Measurements from ENCODE around the gene ANXA2. TPM values are rescaled to one million over a fixed set of nuclear protein-coding genes. Genes with fewer than 3 reads are reported as not detected.

The ANXA2 gene
- polyA plus RNA-seq, 3 donors from 2014 or later = 358 to 849 (median 423) TPM

- peaks cover 0 to 2% (median 0%) of the 10 kb centered on the region in 3 donors for H3K27me3 Mint-ChIP-seq (ENCODE audit: low read depth in 3 of 3)
- peak overlapping the region in 4 of 6 donors; percentile 1 to 38 (median 27) for H3K27ac Mint-ChIP-seq
- H3K4me1 Mint-ChIP-seq = peaks cover 61 to 80% of the 10 kb centered on the region in 2 donors
- DNase-seq = no peak
- H3K36me3 Mint-ChIP-seq = peaks cover 0 to 15% (median 4%) of the 10 kb centered on the region in 3 donors
- no peaks in the 10 kb centered on the region for H3K9me3 Mint-ChIP-seq
- H3K4me3 Mint-ChIP-seq = no peak overlapping the region
These were observed 6.8 kb downstream of the ANXA2 start for GRCh38 chr15:60390871-60391501.

DNA sequence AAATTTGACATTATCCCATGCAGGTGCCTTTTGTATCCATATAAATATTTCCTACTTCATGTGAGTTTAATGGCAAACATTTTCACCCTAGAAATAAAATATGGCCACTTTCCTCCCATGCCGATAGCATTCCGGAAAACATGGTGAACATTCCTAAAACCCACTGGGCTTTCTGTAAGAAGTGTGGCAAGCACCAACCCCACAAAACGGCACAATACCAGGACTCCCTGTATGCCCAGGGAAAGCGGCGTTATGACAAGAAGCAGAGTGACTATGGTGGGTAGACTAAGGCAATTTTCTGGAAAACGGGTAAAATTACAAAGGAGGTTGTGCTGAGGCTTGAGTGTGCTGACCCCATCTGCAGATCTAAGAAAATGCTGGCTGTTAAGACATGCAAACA is 7.6 kb downstream of the ANXA2 start:
- Mint-ChIP-seq H3K9me3 (no peaks in the 10 kb centered on the region), H3K4me3 (peak overlapping the region in 2 of 5 donors; percentile 59 to 69), H3K4me1 (peaks cover 56 to 72% of the 10 kb centered on the region in 2 donors), H3K27me3 (ENCODE audit: low read depth in 3 of 3) (peaks cover 0 to 2% (median 0%) of the 10 kb centered on the region in 3 donors), H3K27ac (peak overlapping the region in 5 of 6 donors; percentile 17 to 76 (median 56)), H3K36me3 (peaks cover 0 to 10% (median 4%) of the 10 kb centered on the region in 3 donors)
- no peak for DNase-seq

- Mint-ChIP-seq H3K4me1 (peaks cover 56 to 66% of the 10 kb centered on the region in 2 donors), H3K27me3 (ENCODE audit: low read depth in 3 of 3) (peaks cover 0 to 2% (median 0%) of the 10 kb centered on the region in 3 donors), H3K4me3 (peak overlapping the region; percentile 29 to 69 (median 56)), H3K9me3 (no peaks in the 10 kb centered on the region), H3K27ac (peak overlapping the region; percentile 29 to 76 (median 61)), H3K36me3 (peaks cover 0 to 5% (median 0%) of the 10 kb centered on the region in 3 donors)
- peak; percentile 59 to 63 (median 61) for DNase-seq
These were observed 8.3 kb downstream of the ANXA2 start for GRCh38 chr15:60389261-60390077.

GRCh38 chr15:60387321-60387720 is 10.5 kb downstream of the ANXA2 start:
- Mint-ChIP-seq H3K4me3 (peak overlapping the region in 2 of 5 donors; percentile 3 to 8), H3K27ac (peak overlapping the region in 1 of 6 donors; percentile 15), H3K27me3 (ENCODE audit: low read depth in 3 of 3) (peaks cover 0 to 2% (median 0%) of the 10 kb centered on the region in 3 donors), H3K36me3 (peaks cover 0 to 9% (median 6%) of the 10 kb centered on the region in 3 donors), H3K4me1 (peaks cover 49 to 63% of the 10 kb centered on the region in 2 donors), H3K9me3 (no peaks in the 10 kb centered on the region)
- DNase-seq = no peak

- Mint-ChIP-seq H3K9me3 (no peaks in the 10 kb centered on the region), H3K4me1 (peaks cover 44 to 59% of the 10 kb centered on the region in 2 donors), H3K4me3 (no peak overlapping the region), H3K36me3 (peaks cover under 1 to 9% (median 6%) of the 10 kb centered on the region in 3 donors), H3K27me3 (ENCODE audit: low read depth in 3 of 3) (peaks cover 0 to 2% (median 0%) of the 10 kb centered on the region in 3 donors), H3K27ac (no peak overlapping the region)
- no peak for DNase-seq
These were observed 11.2 kb downstream of the ANXA2 start for GRCh38 chr15:60386615-60387014.

- no peaks in the 10 kb centered on the region for H3K9me3 Mint-ChIP-seq
- peaks cover 4 to 12% (median 6%) of the 10 kb centered on the region in 3 donors for H3K36me3 Mint-ChIP-seq
- no peak for DNase-seq
- H3K27ac Mint-ChIP-seq = no peak overlapping the region
- no peak overlapping the region for H3K4me3 Mint-ChIP-seq
- peaks cover 40 to 52% of the 10 kb centered on the region in 2 donors for H3K4me1 Mint-ChIP-seq
- H3K27me3 Mint-ChIP-seq (ENCODE audit: low read depth in 3 of 3) = peaks cover 0 to 2% (median 0%) of the 10 kb centered on the region in 3 donors
These were observed 11.9 kb downstream of the ANXA2 start for GRCh38 chr15:60385620-60386552.

DNA sequence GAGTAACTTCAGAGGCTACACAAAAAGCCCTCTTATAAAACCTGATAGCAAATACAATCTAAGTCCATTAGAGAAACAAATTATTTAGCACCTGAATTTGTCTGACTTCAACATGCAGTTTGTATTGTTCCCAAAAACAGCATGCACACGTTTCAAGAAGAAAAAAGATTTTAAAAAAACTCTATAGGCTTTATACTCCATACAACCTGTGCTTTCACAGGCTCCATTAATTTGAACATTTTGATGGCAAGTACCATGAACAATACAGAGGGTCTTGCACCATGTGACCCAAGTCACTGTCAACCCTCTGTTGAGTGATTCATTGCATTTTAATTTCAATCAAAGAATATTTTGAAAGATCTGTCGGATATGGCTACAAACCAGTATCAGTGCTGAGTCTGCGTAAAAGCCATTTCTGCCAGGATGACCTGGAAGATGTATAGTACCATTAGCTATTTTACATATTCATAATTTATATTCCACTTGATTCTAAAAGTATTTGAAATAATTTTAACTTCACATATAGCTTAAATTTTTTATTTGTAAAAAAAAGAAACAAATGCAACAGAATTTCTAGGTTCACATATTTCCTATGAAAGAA is 13.2 kb downstream of the ANXA2 start:
- H3K9me3 Mint-ChIP-seq = no peaks in the 10 kb centered on the region
- H3K27me3 Mint-ChIP-seq (ENCODE audit: low read depth in 3 of 3) = no peaks in the 10 kb centered on the region
- peaks cover 6 to 12% (median 10%) of the 10 kb centered on the region in 3 donors for H3K36me3 Mint-ChIP-seq
- no peak for DNase-seq
- no peak overlapping the region for H3K4me3 Mint-ChIP-seq
- peaks cover 29 to 39% of the 10 kb centered on the region in 2 donors for H3K4me1 Mint-ChIP-seq
- H3K27ac Mint-ChIP-seq = no peak overlapping the region

DNA sequence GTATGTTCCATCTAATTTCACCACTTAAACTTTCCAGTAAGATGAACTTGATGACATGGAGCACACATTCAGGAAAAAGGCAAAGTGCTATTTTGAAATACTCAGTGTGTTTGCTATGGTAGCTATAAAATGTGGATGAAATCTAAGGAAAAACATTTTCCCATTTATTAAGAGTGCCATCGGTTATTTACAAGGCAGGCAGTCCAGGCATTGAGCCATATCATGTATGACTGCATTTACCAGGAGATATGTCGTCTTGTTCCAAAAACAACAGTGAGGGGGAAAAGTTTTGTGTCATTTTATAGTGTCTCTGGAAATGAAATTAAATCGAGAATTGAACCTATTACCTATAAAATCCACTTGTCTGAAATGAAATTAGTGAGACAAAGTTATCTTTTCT is 13.7 kb downstream of the ANXA2 start:
- DNase-seq = no peak
- H3K27ac Mint-ChIP-seq = no peak overlapping the region
- no peaks in the 10 kb centered on the region for H3K27me3 Mint-ChIP-seq (ENCODE audit: low read depth in 3 of 3)
- no peaks in the 10 kb centered on the region for H3K9me3 Mint-ChIP-seq
- H3K4me1 Mint-ChIP-seq = peaks cover 23 to 33% of the 10 kb centered on the region in 2 donors
- no peak overlapping the region for H3K4me3 Mint-ChIP-seq
- peaks cover 6 to 12% (median 12%) of the 10 kb centered on the region in 3 donors for H3K36me3 Mint-ChIP-seq

- H3K4me3 Mint-ChIP-seq = no peak overlapping the region
- peak overlapping the region in 1 of 6 donors; percentile 61 for H3K27ac Mint-ChIP-seq
- no peak for DNase-seq
- H3K27me3 Mint-ChIP-seq (ENCODE audit: low read depth in 3 of 3) = no peaks in the 10 kb centered on the region
- H3K9me3 Mint-ChIP-seq = no peaks in the 10 kb centered on the region
- H3K4me1 Mint-ChIP-seq = peaks cover 16 to 27% of the 10 kb centered on the region in 2 donors
- peaks cover 6 to 12% (median 12%) of the 10 kb centered on the region in 3 donors for H3K36me3 Mint-ChIP-seq
These were observed 14.8 kb downstream of the ANXA2 start for GRCh38 chr15:60382773-60383674.

DNA sequence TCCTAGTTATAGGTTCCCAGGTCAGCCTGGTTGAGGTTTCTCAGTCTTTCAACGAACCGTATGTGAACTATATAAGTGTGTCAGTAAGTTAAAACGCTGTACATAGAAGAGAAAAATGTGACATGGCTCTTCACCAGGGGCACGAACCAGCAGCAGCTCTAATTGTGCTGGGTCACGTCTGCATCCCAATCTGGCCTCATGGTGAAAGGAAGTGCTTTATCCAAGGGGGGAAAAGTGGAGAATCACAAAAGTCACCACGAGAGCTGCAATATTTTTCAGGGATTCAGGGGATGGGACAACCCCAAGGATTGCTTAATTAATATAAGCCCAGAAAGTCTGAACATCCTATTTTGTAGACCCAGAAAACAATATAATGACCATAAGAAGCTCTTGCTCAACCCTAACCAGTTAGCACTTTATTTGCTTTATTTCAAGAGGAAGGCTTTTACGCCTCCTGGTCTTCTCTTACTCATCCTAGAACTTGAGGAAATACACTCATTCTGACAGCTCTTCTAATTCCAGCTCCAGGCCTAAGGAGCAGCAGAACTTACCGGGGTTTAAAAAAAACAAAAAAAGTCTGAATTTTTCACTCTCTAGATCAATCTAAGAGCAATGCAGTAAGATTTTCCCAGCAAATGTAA is 16.5 kb downstream of the ANXA2 start:
- Mint-ChIP-seq H3K9me3 (no peaks in the 10 kb centered on the region), H3K4me1 (peaks cover 9 to 13% of the 10 kb centered on the region in 2 donors), H3K27ac (peak overlapping the region in 3 of 6 donors; percentile 4 to 54 (median 40)), H3K27me3 (ENCODE audit: low read depth in 3 of 3) (peaks cover 0 to under 1% (median 0%) of the 10 kb centered on the region in 3 donors), H3K4me3 (no peak overlapping the region), H3K36me3 (peaks cover 6 to 21% (median 12%) of the 10 kb centered on the region in 3 donors)
- no peak for DNase-seq

DNA sequence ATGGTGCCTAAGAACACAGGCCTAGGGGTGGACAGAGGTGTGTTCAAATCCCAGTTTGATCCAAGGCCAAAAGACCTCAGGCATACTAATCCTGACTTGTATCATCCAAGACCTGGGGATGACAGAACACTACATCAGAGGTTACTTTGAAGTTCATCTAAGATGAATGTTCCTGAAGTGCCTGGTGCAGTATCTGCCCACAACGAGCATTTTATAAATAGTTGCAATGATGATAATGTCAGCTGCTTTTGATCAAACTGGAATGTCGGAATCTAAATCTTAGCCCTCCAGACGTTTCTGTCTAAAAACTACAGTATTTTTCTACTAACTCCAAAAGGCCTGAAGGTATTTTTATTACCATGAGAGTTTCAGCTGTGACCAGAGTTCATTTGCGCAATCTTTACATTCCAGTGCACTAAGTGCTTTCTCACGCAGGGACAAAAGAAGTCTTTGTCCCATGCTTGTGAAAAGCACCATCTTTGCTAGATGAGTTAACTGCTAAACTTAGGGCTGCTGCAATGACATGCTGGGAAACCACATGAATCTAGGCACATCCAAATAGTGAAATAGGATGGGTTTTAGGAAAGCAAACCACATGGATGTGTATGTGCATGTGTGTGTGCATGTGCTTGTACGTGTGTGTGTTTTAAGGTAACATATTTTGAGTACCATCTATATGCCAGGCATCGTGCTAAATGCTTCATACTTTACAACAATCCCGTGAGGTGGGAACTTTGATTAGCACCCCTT is 18.1 kb downstream of the ANXA2 start:
- Mint-ChIP-seq H3K36me3 (peaks cover 12 to 25% (median 12%) of the 10 kb centered on the region in 3 donors), H3K27me3 (ENCODE audit: low read depth in 3 of 3) (peaks cover 0 to 1% (median 0%) of the 10 kb centered on the region in 3 donors), H3K27ac (no peak overlapping the region), H3K4me3 (no peak overlapping the region), H3K4me1 (peaks cover 9 to 10% of the 10 kb centered on the region in 2 donors), H3K9me3 (no peaks in the 10 kb centered on the region)
- no peak for DNase-seq

All from immature natural killer cell (primary cell).